Left forelimb (tissue), 1 donor: ENCODE results near the gene RUFY1.
"Not testable (repeated sequence)": the region's sequence is repeated elsewhere in the genome, so short reads cannot be mapped to it uniquely, and the experiment has no call there.

Source experiments
- DNase-seq: peaks from one replicate; pipeline ENCODE4 v3.0.0-alpha.2; 2018; ENCODE audit warnings: low spot score

RUFY1 gene

GRCh38 chr5:179621551-179622214 lies 71.3 kb downstream of the RUFY1 start:
- DNase-seq = no peak

GRCh38 chr5:179623003-179623905 lies 72.9 kb downstream of the RUFY1 start, which contains the start of gene HNRNPH1:
Gene HNRNPH1 (minus strand): TSS chr5:179623671. CDS start chr5:179623133, 538 bp downstream.
- peak; percentile 99 for DNase-seq

- DNase-seq = no peak
These were observed 73.8 kb downstream of the RUFY1 start for GRCh38 chr5:179623906-179624741.

- DNase-seq = no peak
These were observed 74.5 kb downstream of the RUFY1 start for GRCh38 chr5:179624841-179625271.

DNA sequence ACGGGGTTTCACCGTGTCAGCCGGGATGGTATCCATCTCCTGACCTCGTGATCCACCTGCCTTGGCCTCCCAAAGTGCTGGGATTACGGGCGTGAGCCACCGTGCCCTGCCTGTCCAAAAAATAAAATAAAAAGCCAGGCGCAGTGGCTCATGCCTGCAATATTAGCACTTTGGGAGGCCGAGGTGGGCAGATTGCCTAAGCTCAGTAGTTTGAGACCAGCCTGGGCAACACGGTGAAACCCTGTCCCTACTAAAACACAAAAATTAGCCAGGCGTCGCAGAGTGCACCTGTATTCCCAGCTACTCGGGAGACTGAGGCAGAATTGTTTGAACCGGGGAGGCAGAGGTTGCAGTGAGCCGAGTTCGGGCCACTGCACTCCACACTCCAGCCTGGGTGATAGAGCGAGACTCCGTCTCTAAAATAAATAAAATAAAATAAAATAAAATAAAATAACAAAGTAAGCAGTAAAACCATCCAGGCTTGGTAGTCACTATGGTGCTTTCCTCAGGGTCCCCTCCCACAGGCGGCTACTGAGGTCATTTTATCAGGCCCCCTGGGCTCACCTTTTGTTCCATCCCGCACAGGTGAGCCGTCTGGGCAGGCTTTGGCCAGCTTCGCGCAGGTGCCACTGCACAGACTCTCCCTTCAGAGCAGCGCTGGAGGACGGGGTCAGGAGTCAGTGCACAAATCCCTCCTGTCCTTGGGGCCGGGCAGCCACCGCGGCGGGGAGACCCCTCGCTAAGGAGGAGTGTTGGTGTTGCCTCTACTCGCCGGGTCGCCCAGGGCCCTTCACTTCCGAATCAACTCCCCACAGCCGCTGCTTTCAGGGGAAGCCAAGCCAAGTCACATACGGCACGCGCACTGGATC lies 83.4 kb downstream of the RUFY1 start:
- not testable (repeated sequence) for DNase-seq

DNA sequence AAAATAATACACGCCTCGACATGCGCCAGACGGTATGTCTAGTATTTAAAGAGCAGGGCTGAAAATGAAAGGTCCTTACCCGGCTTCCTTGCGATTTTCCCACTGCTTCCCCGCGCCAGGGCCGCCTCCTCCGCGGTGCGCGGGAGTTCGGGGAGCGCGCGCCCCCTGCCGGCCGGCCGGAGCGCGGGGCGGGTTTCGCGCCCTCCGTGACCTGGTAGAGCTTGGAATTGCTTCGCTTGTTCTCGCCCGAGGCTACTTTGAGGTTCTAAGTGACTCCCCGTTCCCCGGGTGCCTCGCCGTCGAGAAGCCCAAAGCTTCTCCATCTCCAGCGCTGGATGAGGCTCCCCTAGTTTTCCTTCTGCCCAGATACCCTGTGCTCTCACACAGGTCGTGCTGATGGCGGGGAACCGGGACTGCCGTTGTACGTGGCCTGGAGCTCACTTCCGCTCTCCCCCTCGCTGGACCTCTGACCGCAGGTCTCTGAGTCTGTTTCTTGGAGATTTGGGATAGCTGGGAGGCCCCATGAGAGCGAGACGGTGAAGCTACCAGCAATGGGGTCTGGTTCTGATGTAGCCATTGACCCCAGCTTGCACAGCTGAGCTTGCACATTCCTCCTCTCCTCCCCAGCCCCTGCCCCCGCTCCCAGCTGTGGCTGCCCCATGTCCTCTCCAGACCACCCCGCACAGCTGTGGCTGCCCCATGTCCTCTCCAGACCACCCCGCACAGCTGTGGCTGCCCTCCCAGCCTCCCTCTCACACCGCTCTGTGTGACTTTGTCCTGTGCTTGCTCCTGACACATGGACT lies 84.2 kb downstream of the RUFY1 start:
- not testable (repeated sequence) for DNase-seq

GRCh38 chr5:179639296-179639695 lies 88.9 kb downstream of the RUFY1 start:
- not testable (repeated sequence) for DNase-seq

- DNase-seq = not testable (repeated sequence)
These were observed 91.4 kb downstream of the RUFY1 start for GRCh38 chr5:179641745-179642144.

GRCh38 chr5:179642626-179643025 lies 92.3 kb downstream of the RUFY1 start:
- DNase-seq = not testable (repeated sequence)

DNA sequence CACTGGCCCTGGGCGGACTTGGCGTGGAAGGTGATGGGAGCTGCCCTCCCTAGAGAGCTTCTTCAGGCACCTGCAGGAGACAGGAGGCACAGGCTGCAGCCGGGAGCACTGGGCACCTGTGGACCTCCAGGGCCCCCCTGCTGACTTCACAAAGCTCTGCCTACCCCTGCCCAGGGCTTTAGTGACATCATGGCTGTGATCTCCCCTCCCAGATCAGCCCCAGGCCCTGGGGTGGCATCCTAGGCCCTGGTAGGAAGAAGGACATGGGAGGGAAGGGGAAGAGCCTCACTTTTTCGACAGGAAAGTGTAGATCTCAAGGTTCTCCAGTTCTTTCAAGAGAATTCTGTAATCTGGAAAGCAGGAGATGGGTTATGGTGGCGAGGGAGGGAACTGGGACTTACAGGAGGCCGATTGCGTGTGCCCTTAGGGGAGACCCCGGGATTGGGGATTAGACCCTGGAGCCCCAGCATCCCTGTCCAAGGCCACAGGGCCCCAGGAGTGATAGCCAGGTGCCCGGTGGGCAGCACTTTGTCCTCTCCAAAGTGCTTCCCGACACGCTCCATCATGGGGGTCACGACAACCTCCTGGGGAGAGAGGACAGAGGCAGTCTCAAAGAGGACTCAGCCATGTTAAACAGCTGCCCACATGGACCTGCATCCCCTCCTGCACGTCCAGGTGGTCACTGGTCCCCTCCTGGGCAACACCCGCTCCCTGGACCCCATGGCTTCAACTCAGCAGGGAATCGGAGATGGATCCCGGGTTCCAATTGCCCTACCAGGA lies 93.0 kb downstream of the RUFY1 start:
- not testable (repeated sequence) for DNase-seq

GRCh38 chr5:179644766-179645165 lies 94.4 kb downstream of the RUFY1 start:
- not testable (repeated sequence) for DNase-seq

DNA sequence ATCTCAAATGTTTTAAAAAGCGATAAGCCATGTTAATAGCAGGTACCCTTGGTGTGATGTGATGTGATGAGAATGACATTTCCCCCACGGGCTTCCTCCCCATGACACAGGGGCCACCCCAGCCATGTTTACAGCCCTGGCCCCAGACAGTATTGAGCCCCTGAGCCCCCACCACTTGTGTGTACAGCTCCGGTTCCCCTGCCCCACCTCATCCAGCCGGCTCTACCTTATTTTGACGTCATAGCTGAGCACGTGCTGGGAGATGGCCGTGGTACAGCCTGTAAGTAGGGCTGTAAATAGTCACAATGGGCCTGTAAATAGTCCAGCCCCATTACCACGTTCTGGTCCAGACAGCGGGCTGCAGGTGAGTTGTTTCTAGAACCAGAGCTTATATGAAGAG lies 98.1 kb downstream of the RUFY1 start:
- no peak for DNase-seq

GRCh38 chr5:179649166-179649703 lies 98.9 kb downstream of the RUFY1 start:
- DNase-seq = not testable (repeated sequence)

GRCh38 chr5:179650245-179650644 lies 99.9 kb downstream of the RUFY1 start:
- not testable (repeated sequence) for DNase-seq

DNA sequence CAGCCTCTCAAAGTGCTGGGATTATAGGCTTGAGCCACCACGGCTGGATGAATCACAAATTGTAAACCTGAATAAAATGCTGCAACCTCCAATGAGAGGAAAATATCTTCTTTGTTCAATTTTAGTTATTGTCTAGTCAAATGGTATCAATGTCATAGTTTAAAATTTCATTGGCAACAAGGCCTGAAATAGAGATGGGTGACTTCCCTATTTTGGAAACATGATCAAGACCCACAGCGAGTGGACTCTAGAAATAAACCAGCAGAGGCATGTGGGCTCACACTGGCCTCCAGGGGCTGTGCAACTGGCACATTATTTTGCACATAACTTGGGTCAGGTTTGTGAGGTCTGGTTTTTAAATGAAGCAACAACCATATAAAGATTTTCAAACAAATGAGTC lies 102.8 kb downstream of the RUFY1 start:
- not testable (repeated sequence) for DNase-seq

DNA sequence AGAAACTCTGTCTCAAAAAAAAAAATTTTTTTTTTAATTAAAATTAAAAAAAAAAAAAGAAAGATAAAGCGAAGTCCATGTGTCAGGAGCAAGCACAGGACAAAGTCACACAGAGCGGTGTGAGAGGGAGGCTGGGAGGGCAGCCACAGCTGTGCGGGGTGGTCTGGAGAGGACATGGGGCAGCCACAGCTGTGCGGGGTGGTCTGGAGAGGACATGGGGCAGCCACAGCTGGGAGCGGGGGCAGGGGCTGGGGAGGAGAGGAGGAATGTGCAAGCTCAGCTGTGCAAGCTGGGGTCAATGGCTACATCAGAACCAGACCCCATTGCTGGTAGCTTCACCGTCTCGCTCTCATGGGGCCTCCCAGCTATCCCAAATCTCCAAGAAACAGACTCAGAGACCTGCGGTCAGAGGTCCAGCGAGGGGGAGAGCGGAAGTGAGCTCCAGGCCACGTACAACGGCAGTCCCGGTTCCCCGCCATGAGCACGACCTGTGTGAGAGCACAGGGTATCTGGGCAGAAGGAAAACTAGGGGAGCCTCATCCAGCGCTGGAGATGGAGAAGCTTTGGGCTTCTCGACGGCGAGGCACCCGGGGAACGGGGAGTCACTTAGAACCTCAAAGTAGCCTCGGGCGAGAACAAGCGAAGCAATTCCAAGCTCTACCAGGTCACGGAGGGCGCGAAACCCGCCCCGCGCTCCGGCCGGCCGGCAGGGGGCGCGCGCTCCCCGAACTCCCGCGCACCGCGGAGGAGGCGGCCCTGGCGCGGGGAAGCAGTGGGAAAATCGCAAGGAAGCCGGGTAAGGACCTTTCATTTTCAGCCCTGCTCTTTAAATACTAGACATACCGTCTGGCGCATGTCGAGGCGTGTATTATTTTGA lies 107.2 kb downstream of the RUFY1 start:
- DNase-seq = not testable (repeated sequence)

DNA sequence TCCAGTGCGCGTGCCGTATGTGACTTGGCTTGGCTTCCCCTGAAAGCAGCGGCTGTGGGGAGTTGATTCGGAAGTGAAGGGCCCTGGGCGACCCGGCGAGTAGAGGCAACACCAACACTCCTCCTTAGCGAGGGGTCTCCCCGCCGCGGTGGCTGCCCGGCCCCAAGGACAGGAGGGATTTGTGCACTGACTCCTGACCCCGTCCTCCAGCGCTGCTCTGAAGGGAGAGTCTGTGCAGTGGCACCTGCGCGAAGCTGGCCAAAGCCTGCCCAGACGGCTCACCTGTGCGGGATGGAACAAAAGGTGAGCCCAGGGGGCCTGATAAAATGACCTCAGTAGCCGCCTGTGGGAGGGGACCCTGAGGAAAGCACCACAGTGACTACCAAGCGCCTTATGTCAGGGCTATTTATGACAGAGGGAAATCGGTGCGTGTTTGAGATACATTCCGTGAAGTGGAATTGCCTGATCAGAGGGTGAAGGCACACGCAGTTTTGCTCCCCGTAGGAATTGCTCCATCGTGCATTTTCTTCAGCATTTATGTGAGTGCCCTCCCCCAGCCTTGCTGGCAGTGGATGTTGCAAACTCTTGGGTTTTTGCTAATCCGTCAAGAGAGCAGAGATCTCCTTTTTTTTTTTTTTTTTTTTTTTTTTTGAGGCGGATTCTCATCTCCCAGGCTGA lies 108.0 kb downstream of the RUFY1 start:
- DNase-seq = not testable (repeated sequence)
